HL-60/S4 treated with phorbol 12-myristate 13-acetate at 8.2 ng/mL for 4 days and 3 days (cell line): ENCODE data around the gene LIPM.

Experiments used
- in situ Hi-C: fragments of 300-500 bp; cut with MboI; formaldehyde crosslinking; loops from 2 replicates; pipeline ENCODE4 v1.15.0; 2022; ENCODE audit warnings: low sequenced_read_pairs

LIPM gene

GRCh38 chr10:88802523-88803285, at the start of gene LIPM:
TSS of gene LIPM (plus strand) at chr10:88802730. CDS start at chr10:88802897, 167 bp downstream.
- in situ Hi-C loops = no loop called here

- in situ Hi-C loops = no loop called here
Observed at GRCh38 chr10:88754287-88754686, 48.2 kb upstream of the LIPM start.

GRCh38 chr10:88755753-88756152, 46.8 kb upstream of the LIPM start:
- in situ Hi-C loops = no loop called here

GRCh38 chr10:88756660-88757059, 45.9 kb upstream of the LIPM start:
- in situ Hi-C loops = no loop called here

GRCh38 chr10:88759366-88760101, 43.0 kb upstream of the LIPM start, which contains the start of gene LIPN:
TSS of gene LIPN (plus strand) at chr10:88760020. CDS start at chr10:88761406, 1,386 bp downstream.
- in situ Hi-C loops = no loop called here

- in situ Hi-C loops = no loop called here
Observed at GRCh38 chr10:88762906-88763305, 39.6 kb upstream of the LIPM start.

GRCh38 chr10:88763441-88763840, 39.1 kb upstream of the LIPM start:
- in situ Hi-C loops = no loop called here

GRCh38 chr10:88764110-88764509, 38.4 kb upstream of the LIPM start:
- in situ Hi-C loops = no loop called here

- in situ Hi-C loops = no loop called here
Observed at GRCh38 chr10:88765816-88766215, 36.7 kb upstream of the LIPM start.

GRCh38 chr10:88769384-88769783, 33.1 kb upstream of the LIPM start:
- in situ Hi-C loops = no loop called here

GRCh38 chr10:88781206-88781605, 21.3 kb upstream of the LIPM start:
- in situ Hi-C loops = no loop called here

- in situ Hi-C loops = no loop called here
Observed at GRCh38 chr10:88782222-88782621, 20.3 kb upstream of the LIPM start.

GRCh38 chr10:88783724-88784123, 18.8 kb upstream of the LIPM start:
- in situ Hi-C loops = no loop called here

GRCh38 chr10:88786032-88786770, 16.3 kb upstream of the LIPM start:
- in situ Hi-C loops = no loop called here

- in situ Hi-C loops = no loop called here
Observed at GRCh38 chr10:88787463-88787862, 15.1 kb upstream of the LIPM start.

- in situ Hi-C loops = no loop called here
Observed at GRCh38 chr10:88788924-88789323, 13.6 kb upstream of the LIPM start.

GRCh38 chr10:88791924-88792323, 10.6 kb upstream of the LIPM start:
- in situ Hi-C loops = no loop called here

- in situ Hi-C loops = no loop called here
Observed at GRCh38 chr10:88792661-88793060, 9.9 kb upstream of the LIPM start.

- in situ Hi-C loops = no loop called here
Observed at GRCh38 chr10:88793712-88794299, 8.7 kb upstream of the LIPM start.

GRCh38 chr10:88794731-88795130, 7.8 kb upstream of the LIPM start:
- in situ Hi-C loops = no loop called here
